Germinal center (tissue), 1 donor: ENCODE data around the gene TCF12.
"Not testable (repeated sequence)": the region's sequence is repeated elsewhere in the genome, so short reads cannot be mapped to it uniquely, and the experiment has no call there.

ENCODE experiments used
- DNase-seq: peaks from one replicate; pipeline ENCODE4 v3.0.0; 2012; ENCODE audit warnings: mixed read lengths, low spot score

TCF12 gene

GRCh38 chr15:57092252-57092651 lies 173.8 kb downstream of the TCF12 start:
- no peak for DNase-seq

- no peak for DNase-seq
These were observed 176.1 kb downstream of the TCF12 start for GRCh38 chr15:57094321-57095257.

GRCh38 chr15:57095896-57096295 lies 177.5 kb downstream of the TCF12 start:
- no peak for DNase-seq

DNA sequence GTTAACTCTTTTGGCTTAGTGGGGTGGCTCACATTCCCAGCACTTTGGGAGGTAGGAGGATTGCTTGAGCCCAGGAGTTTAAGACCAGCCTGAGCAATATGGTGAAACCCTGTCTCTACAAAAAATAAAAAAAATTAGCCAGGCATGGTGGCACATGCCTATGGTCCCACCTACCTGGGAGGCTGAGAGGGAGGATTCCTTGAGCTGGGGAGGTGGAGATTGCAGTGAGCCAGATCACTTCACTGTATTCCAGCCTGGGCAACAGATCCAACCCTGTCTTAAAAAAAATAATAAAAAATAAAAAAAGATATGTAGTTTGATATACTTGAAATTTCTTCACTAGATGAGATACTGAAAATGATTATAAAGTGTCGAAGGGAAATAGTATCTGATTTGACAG lies 178.8 kb downstream of the TCF12 start:
- no peak for DNase-seq

DNA sequence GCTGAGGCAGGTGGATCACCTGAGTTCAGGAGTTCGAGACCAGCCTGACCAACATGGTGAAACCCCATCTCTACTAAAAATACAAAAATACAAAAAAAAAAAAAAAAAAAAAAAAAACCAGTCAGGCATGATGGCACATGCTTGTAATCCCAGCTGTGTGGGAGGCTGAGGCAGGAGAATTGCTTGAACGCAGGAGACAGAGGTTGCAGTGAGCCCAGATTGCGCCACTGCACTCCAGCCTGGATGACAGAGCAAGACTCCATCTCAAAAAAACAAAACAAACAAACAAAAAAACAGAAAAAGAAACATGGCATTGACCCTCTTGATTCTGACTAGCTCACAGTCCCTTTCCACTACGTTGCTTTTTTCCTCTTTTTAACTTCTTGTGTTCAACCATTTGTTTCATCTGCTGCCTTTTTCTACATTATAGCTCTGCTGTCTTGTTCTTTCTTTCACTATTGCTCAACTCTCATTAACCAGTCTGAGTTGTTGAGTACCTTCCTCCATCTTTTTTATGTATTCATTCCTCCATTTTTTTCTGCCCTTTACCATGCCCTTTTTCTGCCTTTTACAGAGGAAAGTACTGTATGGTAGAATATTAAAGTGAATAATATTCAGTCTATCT lies 179.6 kb downstream of the TCF12 start:
- not testable (repeated sequence) for DNase-seq

DNA sequence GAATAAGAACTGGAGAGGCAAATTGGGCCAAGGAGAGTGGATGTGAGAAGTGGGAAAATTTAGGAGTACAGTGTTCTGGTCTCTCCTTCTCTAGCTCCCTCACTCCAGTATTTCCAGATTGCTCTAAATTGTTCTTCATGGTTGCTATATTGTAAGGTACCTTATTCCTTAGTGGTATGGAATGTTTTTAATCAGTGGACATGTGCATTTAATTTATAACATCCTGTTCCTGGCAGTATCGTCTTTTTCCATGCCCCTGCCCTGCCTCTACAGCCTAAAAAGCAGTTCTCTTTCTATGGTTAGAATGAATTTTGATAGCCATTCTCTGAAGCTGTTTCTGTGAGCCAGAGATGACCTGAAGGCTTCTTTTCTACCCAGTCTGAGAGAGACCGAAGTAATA lies 180.5 kb downstream of the TCF12 start:
- DNase-seq, result no peak

DNA sequence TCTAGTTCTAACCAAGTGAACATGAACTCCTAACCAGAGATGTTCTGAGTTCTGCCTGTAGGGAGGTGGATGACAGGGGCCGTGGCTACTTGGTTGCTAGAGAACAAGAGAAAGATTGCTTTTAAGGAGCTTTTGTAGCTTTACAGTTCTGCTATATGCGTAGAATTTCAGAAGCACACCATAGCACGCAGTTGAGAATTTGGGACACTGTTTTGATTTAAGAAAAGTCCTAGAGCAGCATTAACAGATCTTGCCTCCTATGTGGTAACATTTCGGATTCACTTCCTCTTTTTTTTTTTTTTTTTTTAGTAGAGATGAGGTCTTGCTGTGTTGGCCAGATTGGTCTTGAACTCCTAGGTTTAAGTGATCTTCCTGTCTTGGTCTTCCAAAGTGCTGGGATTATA lies 181.7 kb downstream of the TCF12 start:
- peak; percentile 12 for DNase-seq

DNA sequence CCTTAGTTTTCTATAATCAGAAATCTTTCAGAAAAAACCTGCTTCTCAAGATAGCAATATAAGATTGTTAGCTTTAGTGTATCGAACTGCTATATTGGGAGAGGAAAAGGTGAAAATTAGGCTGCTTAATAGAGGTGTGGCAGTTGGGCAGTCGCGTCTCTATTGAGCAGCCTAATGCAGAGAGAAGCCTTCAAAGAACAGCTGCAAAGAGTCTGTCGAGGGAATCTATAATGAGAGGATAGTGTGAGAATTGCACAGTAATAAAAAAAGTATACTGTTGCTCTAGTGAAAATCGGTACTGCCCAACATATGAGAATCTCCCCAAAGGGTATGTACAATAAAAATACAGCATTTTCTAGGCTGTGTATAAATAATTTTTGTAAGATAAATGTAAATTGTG lies 184.4 kb downstream of the TCF12 start:
- no peak for DNase-seq

- DNase-seq, result no peak
These were observed 189.9 kb downstream of the TCF12 start for GRCh38 chr15:57108296-57108695.

DNA sequence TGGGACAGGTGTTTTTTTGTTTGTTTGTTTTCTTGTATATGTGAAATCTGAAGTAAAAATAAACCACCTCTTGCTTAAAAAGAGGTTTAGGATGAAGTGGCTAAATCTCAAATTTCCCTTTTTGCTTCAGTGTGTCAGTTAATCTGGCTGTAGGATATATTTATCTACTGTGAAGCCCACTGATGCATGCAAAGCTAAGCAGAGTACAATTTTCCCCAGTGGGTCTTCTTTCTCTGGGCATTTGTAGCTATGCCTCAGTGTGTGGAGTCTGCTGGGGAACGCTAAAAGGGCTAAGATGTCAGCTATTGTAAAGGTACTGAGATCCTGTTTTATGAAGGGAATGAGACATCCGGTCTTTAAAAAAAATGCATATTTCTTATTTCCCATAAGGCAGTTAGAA lies 190.6 kb downstream of the TCF12 start:
- DNase-seq, result peak; percentile 8

GRCh38 chr15:57111002-57111401 lies 192.6 kb downstream of the TCF12 start:
- DNase-seq, result no peak

DNA sequence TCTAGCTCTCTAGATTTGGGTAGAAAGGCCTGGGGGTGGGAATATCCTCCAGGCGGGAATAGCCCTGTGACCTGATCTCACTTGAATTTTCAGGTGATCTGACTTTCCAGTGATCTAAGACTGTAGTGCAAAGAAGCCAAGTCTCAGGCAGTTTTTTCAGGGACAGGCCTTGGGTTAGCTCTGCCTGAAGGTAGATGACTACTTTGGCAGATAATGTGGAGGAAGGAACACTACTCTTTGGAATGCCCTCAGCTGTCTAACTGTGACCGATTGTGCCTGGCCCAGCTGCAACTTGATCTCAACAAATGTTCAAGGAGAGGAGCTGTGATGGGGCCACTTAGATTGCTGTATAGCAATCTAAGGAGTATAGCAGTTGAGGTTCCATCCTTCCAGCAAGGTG lies 193.7 kb downstream of the TCF12 start:
- no peak for DNase-seq

DNA sequence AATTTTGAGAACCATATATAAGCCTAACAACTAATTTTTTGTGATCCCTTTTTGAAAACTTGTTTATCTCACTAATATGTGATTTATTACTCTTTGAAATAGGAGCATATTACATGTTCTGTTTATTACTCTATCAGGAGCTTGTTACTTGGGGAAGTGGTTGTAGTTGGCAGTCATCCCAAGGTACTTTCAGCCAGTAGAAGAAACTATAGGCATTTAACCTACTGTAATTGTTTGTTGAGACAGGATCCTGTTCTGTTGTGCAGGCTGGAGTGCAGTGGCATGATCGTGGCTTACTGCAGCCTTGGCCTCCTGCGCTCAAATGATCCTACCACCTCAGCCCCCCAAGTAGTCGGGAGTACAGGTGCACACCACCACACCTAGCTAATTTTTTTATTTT lies 195.6 kb downstream of the TCF12 start:
- no peak for DNase-seq

DNA sequence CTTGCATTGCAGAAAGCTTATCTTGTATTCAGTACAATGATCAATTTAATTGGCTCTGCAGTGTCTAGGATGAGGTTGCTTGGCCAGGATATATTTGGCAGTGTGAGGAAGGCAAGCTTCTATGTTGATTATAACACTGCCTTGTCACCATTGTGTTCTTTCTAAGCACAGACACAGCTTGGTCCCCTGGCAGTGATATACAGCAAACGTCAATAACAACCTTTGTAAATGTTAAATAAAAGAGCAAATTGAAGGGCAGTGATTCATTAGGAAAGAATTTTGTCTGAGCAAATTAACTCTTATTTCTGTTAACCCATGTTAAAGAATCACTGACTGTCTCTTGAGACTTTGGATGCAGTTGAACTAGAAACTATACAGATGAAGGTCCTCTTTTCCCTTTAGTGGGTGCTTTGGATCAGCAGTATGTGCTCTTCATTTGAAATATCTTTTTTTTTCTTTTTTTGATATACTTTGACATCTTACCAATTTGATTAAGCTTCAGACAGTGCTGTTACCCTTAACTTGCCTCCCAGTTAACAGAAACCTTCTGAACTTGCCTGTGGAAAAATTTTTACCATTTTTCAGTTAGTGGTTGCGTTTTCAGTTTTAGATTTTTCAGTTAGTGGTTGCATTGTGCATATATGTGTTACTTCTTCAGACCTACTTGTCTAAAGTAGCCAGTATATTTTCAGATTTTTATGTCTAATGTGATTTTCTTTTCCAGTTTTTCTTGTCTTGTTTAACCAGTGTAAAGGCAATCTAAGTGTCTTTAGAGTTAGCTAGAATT lies 199.8 kb downstream of the TCF12 start:
- DNase-seq, result no peak

GRCh38 chr15:57122080-57122840 lies 203.8 kb downstream of the TCF12 start:
- DNase-seq, result no peak

DNA sequence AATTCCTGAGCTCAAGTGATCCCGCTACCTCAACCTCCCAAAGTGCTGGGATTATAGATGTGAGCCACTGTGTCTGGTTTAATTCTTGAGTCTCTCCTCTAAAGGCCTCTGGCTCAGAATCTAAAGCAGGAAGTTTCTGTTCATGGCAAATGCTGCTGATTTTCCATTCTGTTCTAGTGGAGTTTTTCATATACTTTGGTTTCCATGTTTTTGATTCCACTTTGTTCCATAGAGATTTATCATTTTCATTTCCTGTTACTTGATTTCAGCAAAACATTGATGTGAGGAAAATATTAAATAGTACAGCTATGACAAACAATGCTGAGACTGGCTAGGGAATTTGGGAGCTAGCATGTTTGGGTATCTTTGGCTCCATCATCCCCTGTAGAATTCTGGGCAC lies 205.6 kb downstream of the TCF12 start:
- DNase-seq, result no peak

GRCh38 chr15:57129064-57129463 lies 210.6 kb downstream of the TCF12 start:
- DNase-seq, result no peak

DNA sequence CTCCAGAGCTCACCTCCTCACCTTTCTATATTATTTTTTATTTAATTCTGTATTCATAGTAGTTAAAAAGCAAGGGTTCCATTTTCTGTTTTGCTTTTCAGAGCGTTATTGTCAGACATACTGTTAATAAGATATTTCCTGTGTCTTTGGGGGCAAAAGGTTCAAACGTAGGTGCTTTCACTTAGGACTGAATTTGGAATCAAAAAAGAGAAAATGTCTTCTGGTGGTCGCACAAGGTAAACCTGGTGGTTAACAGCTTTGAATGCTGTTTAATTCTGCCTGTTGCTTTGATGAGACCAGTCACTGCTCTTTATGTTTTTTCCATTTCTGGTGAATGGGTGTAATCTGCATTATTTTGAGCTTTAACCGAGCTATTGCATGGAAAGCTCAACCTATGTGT lies 212.5 kb downstream of the TCF12 start:
- DNase-seq, result no peak

DNA sequence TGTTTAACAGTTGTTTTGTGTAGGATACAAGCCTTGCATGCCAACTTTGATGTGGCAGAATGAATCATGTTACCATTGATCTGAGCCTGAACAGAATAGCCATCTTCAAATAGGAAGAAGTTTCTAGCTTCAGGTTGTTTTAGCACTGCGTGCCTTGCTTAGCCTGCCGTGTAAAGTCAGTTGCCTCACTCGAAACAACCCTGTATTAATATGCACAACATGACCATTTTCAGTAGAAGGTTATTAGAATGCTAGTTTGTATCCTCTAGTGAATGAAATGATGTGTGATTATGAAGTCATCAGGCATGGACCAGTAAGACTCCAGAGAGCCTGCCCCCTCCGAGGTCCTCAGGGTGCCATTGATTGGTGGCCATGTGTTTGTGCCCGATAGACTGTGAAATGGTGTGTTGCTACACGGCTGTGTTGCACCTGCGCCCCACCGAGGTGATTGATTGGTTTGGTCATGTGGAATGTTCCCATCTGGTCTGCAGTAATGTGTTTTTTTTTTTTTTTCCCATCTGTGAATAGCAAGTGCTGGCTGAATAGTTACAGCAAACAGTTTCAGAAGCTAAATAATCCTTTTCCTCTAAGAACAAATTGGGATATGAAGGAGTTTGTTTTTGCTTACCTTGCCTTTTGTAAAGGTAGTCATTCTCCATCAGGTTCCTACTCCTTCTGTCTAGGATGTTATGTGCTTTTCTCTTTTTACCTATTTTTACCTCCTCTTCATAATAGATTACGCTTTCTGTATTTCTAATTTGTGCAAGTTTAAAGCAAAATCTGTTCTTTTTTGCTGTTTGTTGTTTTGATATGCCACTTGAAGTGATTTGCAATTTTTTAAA lies 214.9 kb downstream of the TCF12 start:
- no peak for DNase-seq

DNA sequence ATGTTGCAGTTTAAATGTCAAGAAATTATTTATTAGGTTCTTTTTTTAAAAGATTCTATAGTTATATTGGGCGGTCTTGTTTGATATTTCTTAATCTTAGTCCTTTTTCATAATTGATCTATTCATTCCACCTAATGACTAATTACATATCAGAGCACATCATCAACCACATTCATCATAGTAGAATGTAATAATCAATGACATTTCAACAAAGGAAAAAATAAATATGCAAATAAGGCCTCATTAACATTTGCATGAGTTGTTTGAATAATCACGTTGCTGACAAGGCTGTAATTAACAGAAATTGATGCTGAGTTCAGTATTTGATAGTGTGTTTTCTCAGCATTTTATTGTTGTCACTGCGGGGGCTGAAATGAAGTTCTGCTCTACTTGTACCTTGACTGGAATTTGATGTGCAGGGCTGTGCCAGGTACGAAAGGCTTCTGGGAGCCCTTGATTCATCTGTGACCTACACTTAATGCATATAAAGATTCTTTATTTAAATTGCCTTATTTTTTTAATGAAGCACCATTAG lies 215.7 kb downstream of the TCF12 start:
- DNase-seq, result no peak

DNA sequence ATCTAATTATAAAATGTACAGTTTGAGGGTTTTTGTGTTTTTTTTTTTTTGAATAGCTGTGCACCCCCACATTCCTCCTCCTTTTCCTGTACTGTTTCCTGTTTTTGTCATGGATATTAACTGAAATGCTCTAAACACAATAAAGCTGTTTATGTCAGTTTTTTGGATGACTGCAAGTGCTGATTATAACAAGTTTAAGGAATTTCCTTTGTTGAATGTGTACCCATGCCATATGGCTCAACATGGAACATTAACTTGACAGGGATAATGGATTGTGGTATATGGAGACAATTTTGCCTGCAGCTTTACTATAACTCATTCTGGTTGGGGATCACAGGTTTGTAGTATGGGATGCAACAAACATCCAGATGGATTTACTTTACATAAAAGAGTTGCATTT lies 216.4 kb downstream of the TCF12 start:
- DNase-seq, result no peak
